GM12878 (cell line): ENCODE measurements around the gene PRMT5.

Experiments
- ATF3 ChIP-seq: IDR thresholded peaks from 2 replicates; pipeline ENCODE4 v1.6.1; 2011; ENCODE audit warnings: low read depth, mild to moderate bottlenecking, low read length, moderate library complexity, borderline replicate concordance; ENCODE audit errors: extremely low read depth
- FOXK2 ChIP-seq: fragments of 450-650 bp; IDR thresholded peaks from 2 replicates; pipeline ENCODE4 v1.6.1; 2017; ENCODE audit warnings: mild to moderate bottlenecking, moderate library complexity
- IKZF2 ChIP-seq, 2 experiments: fragments of 450-650 bp; IDR thresholded peaks; 2 replicates each; pipeline ENCODE4 v1.6.1; 2017; ENCODE audit warnings: mild to moderate bottlenecking in 2 of 2, moderate library complexity in 2 of 2
- JUNB ChIP-seq: IDR thresholded peaks from 2 replicates; pipeline ENCODE4 v1.6.1; 2016; ENCODE audit warnings: antibody characterized with exemption, mild to moderate bottlenecking

DNA sequence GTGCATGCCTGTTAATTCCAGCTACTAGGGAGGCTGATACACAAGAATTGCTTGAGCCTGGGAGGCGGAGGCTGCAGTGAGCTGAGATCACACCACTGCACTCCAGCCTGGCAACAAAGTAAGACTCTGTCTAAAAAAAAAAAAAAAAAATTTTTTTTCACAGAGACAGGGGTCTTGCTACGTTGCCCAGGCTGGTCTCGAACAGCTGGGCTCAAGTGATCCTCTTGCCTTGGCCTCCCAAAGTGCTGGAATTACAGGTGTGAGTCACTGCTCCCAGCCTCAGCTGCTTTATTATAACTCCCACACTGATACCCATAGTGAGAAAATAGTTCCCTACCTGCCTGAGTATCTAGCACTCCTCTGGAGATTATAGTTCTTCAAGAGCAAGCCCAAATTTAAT lies 16.5 kb upstream of the PRMT5 start:
- TF ChIP-seq ATF3 (no peak), FOXK2 (no peak), JUNB (no peak), IKZF2 (IDR thresholded peaks at IDR 0.05) (no peak)
